Central memory CD8-positive, alpha-beta T cell (primary cell): ENCODE measurements around the gene STC2.

ENCODE experiments used
- ATAC-seq: fragments of 150-1000 bp; cut with Tn5 transposase; replicated peaks from 2 replicates; pipeline ENCODE4 v1.10.0; 2022; ENCODE audit warnings: mild to moderate bottlenecking, moderate FRiP score, moderate number of reproducible peaks; ENCODE audit not compliant: poor library complexity, severe bottlenecking; ENCODE audit errors: extremely low read depth
- DNase-seq, 2 donors: peaks; one replicate each; pipeline ENCODE4 v3.0.0; 2021; ENCODE audit warnings: low spot score in 2 of 2
- H3K27ac Mint-ChIP-seq: one replicate; pipeline ENCODE4 v1.8.0; 2022; ENCODE audit warnings: low read depth, mild to moderate bottlenecking, moderate library complexity, mixed read lengths
- H3K27me3 Mint-ChIP-seq: one replicate; pipeline ENCODE4 v1.8.0; 2022; ENCODE audit warnings: mixed read lengths
- H3K36me3 Mint-ChIP-seq: one replicate; pipeline ENCODE4 v1.8.0; 2022; ENCODE audit warnings: mild to moderate bottlenecking, moderate library complexity, mixed read lengths; ENCODE audit not compliant: insufficient read depth
- H3K4me1 Mint-ChIP-seq: one replicate; pipeline ENCODE4 v1.8.0; 2022; ENCODE audit warnings: mixed read lengths
- H3K4me3 Mint-ChIP-seq: one replicate; pipeline ENCODE4 v1.8.0; 2022; ENCODE audit warnings: mild to moderate bottlenecking, moderate library complexity, mixed read lengths
- H3K9me3 Mint-ChIP-seq: one replicate; pipeline ENCODE4 v1.8.0; 2022; ENCODE audit warnings: mixed read lengths

The STC2 gene

GRCh38 chr5:173278641-173279040 lies 49.6 kb downstream of the STC2 start:
- peaks cover 89% of the 10 kb centered on the region for H3K27me3 Mint-ChIP-seq
- H3K4me1 Mint-ChIP-seq = no peaks in the 10 kb centered on the region
- no peak for DNase-seq
- H3K36me3 Mint-ChIP-seq = no peaks in the 10 kb centered on the region
- no peak overlapping the region for H3K27ac Mint-ChIP-seq
- H3K9me3 Mint-ChIP-seq = peaks cover 6% of the 10 kb centered on the region
- no peak overlapping the region for H3K4me3 Mint-ChIP-seq
- no peak for ATAC-seq

GRCh38 chr5:173278172-173278571 lies 50.0 kb downstream of the STC2 start:
- Mint-ChIP-seq H3K9me3 (peaks cover 6% of the 10 kb centered on the region), H3K36me3 (no peaks in the 10 kb centered on the region), H3K4me1 (no peaks in the 10 kb centered on the region), H3K4me3 (no peak overlapping the region), H3K27me3 (peaks cover 88% of the 10 kb centered on the region), H3K27ac (no peak overlapping the region)
- DNase-seq (no peak), ATAC-seq (no peak)

- Mint-ChIP-seq H3K4me1 (no peaks in the 10 kb centered on the region), H3K36me3 (no peaks in the 10 kb centered on the region), H3K27ac (no peak overlapping the region), H3K4me3 (no peak overlapping the region), H3K9me3 (peaks cover 6% of the 10 kb centered on the region), H3K27me3 (peaks cover 68% of the 10 kb centered on the region)
- no peak for DNase-seq
- ATAC-seq = no peak
Observed at GRCh38 chr5:173274771-173275170, 53.4 kb downstream of the STC2 start.

- Mint-ChIP-seq H3K4me1 (no peaks in the 10 kb centered on the region), H3K4me3 (no peak overlapping the region), H3K27ac (no peak overlapping the region), H3K36me3 (no peaks in the 10 kb centered on the region), H3K27me3 (peaks cover 70% of the 10 kb centered on the region), H3K9me3 (peaks cover 6% of the 10 kb centered on the region)
- ATAC-seq (no peak), DNase-seq (no peak)
Observed at GRCh38 chr5:173271419-173271818, 56.8 kb downstream of the STC2 start.

GRCh38 chr5:173268750-173269432 lies 59.3 kb downstream of the STC2 start:
- no peak overlapping the region for H3K27ac Mint-ChIP-seq

GRCh38 chr5:173265433-173265832 lies 62.8 kb downstream of the STC2 start:
- Mint-ChIP-seq H3K27me3 (peaks cover 51% of the 10 kb centered on the region), H3K27ac (no peak overlapping the region), H3K4me3 (no peak overlapping the region), H3K4me1 (no peaks in the 10 kb centered on the region), H3K9me3 (no peaks in the 10 kb centered on the region), H3K36me3 (no peaks in the 10 kb centered on the region)
- DNase-seq (no peak), ATAC-seq (no peak)

More at GRCh38 chr5:173268750-173269432, 59.3 kb downstream of the STC2 start:
- no peaks in the 10 kb centered on the region for H3K36me3 Mint-ChIP-seq
- no peak for DNase-seq
- no peaks in the 10 kb centered on the region for H3K4me1 Mint-ChIP-seq
- peaks cover 62% of the 10 kb centered on the region for H3K27me3 Mint-ChIP-seq
- H3K9me3 Mint-ChIP-seq = no peaks in the 10 kb centered on the region
- H3K4me3 Mint-ChIP-seq = no peak overlapping the region
- no peak for ATAC-seq
